ENCODE data around the gene OTOA. TPM values are rescaled to one million over a fixed set of nuclear protein-coding genes. Genes with fewer than 3 reads are reported as not detected.

Gene OTOA
- total RNA-seq, result under 1 TPM in 1 of 2 experiments, not detected in 1; 0.07 TPM

DNA sequence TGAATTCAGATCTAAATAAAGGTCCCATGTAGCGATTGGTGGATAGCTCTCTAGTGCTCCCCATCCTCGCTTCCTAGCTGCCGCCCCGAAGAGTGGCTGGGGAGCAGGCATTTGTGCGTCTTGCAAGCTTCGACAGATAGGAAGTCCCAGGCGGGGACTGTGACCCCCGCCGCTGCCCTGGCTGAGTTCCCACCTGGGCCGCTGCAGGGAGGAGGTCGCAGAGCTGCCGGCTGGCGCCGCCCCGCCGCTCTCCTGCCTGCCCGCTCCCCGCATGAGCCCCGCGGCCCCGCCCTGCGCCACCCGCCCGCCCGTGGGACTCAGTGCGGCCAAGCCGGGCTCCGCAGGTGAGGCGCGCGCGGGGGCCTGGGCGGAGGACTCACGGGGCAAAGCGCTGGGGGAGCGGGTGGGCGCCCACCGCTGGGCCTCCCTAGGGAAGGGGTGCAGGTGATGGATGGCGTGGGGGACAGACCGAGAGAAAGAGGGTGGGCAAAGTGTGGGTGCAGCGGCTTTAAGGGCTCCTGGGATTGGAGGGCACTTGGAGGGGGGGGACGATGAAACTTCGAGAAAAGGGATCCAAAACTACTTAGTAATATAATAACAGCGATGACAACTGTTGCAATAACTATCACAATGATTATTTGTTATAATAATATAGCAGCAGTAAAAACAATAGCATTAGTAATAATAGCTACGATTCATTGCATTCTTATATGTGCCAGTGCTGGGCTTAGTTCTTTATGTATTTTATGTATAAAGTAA, at the start of gene OTOA:
OTOA (plus strand) TSS at position 80 of the 759 bp plus-strand sequence. CDS start 14,547 bp downstream, outside the sequence.

DNA sequence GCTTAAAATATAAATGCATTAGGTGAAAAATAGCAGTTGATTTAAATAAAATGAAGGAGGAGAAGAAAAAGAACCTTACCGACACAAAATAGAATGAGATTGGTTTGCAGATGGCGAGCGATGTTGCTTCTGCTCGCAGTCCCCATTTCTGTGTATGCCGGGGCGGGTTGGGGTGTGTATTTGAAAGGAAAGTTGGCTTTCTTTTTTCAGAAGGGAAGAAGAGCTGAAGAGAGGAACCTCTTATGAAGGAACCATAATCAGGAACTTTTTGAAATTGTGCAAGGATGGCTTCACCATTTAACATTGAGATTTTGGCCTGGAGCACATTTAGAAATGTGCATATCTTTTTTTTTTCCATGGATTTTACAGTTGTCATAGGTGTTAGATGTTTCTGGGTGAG, 11.3 kb upstream of the OTOA start, which contains the start of gene IGSF6:
IGSF6 (minus strand) TSS at position 156 of the 400 bp plus-strand sequence; CDS start at position 146, 10 bp downstream.

Other genes starting within 250 kb of the OTOA start
- 100 to 1,000 TPM in 1 of 2 experiments, 10 to 100 TPM in 1; 98.0 to 102 TPM for gene METTL9, start 64.4 kb upstream of the OTOA start, total RNA-seq
- gene IGSF6, start 11.4 kb upstream of the OTOA start, total RNA-seq, result under 1 TPM; 0.07 to 0.13 TPM
- 100 to 1,000 TPM; 104 to 125 TPM for gene NPIPB4, start 193.8 kb downstream of the OTOA start, total RNA-seq

All from activated naive CD4-positive, alpha-beta T cell treated with anti-CD3 and anti-CD28 coated beads, Interleukin-2, amount 10 ng/mL, durations not matched to agents 5 hours and 36 hours (primary cell).